PFSK-1 (cell line): Measurements from ENCODE around the gene ZBTB25.

Experiments
- FOXP2 ChIP-seq: optimal IDR thresholded peaks from 2 replicates; pipeline ENCODE3; 2011; ENCODE audit warnings: borderline replicate concordance, control low read depth, inconsistent platforms; ENCODE audit not compliant: insufficient read depth; ENCODE audit errors: extremely low read length, extremely low read depth
- POLR2AphosphoS5 ChIP-seq: IDR thresholded peaks from 2 replicates; pipeline ENCODE4 v1.6.1; 2012; ENCODE audit warnings: low read depth, mild to moderate bottlenecking, control low read depth, low read length, moderate library complexity
- SIN3A ChIP-seq: IDR thresholded peaks from 2 replicates; pipeline ENCODE4 v1.6.1; 2012; ENCODE audit warnings: mild to moderate bottlenecking, low read length, moderate library complexity, borderline replicate concordance; ENCODE audit not compliant: insufficient read depth
- TAF1 ChIP-seq: IDR thresholded peaks from 2 replicates; pipeline ENCODE4 v1.6.1; 2012; ENCODE audit warnings: low read length, control low read depth, borderline replicate concordance; ENCODE audit not compliant: insufficient read depth
- TF ChIP-seq, protein P1 (sequence below), 2 experiments: IDR thresholded peaks; 2 replicates each; pipeline versions ENCODE4 v1.6.1 to v1.8.0; 2011 to 2012; ENCODE audit warnings: low read depth in 2 of 2, low read length in 2 of 2, control low read depth in 1 of 2, inconsistent platforms in 1 of 2, mild to moderate bottlenecking in 1 of 2, moderate library complexity in 1 of 2; ENCODE audit not compliant: insufficient read depth in 1 of 2

The ZBTB25 gene

DNA sequence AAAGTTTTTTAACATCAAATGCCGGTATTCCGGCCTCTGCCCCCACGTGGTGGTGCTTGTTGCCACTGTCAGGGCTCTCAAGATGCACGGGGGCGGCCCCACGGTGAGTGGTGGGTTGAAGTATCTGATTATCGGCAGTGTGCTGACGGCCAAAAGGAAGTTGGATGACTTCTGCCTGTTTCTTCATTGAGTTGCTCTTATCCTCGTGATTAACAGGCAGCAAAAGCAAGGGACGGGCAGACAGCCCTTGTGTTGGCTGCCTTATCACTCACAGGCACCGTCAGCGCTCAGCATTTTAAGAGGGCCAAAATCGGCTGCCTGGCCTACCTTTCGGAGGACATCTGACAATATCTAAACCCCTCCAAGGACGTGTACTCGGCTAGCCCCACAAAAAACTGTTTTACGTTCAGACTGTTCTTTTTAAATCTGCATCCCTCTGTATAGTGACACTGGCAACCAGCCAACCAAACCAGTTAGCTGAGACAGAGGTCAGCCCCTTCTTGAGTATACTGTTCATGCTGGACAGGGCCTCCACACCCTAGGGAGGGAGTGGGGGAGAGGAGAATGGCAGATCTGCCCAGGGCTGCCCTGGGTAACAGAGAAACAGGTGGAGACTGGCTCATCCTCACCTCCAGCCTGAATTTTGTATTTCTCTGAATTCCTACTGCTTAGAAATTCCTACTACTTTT is 61.2 kb downstream of the ZBTB25 start:
- TF ChIP-seq POLR2AphosphoS5: no peak
- TF ChIP-seq, protein P1, sequence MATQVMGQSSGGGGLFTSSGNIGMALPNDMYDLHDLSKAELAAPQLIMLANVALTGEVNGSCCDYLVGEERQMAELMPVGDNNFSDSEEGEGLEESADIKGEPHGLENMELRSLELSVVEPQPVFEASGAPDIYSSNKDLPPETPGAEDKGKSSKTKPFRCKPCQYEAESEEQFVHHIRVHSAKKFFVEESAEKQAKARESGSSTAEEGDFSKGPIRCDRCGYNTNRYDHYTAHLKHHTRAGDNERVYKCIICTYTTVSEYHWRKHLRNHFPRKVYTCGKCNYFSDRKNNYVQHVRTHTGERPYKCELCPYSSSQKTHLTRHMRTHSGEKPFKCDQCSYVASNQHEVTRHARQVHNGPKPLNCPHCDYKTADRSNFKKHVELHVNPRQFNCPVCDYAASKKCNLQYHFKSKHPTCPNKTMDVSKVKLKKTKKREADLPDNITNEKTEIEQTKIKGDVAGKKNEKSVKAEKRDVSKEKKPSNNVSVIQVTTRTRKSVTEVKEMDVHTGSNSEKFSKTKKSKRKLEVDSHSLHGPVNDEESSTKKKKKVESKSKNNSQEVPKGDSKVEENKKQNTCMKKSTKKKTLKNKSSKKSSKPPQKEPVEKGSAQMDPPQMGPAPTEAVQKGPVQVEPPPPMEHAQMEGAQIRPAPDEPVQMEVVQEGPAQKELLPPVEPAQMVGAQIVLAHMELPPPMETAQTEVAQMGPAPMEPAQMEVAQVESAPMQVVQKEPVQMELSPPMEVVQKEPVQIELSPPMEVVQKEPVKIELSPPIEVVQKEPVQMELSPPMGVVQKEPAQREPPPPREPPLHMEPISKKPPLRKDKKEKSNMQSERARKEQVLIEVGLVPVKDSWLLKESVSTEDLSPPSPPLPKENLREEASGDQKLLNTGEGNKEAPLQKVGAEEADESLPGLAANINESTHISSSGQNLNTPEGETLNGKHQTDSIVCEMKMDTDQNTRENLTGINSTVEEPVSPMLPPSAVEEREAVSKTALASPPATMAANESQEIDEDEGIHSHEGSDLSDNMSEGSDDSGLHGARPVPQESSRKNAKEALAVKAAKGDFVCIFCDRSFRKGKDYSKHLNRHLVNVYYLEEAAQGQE (IDR thresholded peaks at IDR 0.05; ENCODE audit: insufficient read depth in 1 of 2, low read depth in 2 of 2, low read length in 2 of 2): peak in 1 of 2 experiments; percentile 36; a peak in 1 of 4 replicates

DNA sequence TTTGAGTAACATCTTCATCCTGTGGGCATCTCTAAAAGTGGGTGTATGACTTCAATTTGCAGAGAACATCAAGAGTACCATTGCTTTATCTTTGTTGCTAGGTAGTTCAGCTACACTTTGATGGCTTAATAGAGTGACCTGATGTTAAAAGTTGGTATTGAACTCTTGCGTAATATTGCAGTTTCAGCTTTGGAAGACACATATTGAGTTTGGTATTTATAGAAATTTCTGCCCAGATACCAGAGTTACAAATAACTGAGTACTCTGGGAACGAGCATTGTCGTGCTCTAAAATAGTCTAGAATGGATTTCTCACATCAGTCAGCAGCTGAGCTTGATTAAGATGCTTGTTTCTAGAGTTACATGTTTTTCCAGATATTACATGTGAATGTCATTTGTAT is 63.1 kb downstream of the ZBTB25 start:
- TF ChIP-seq POLR2AphosphoS5 (no peak), SIN3A (no peak), TAF1 (no peak), FOXP2 (no peak)
- TF ChIP-seq, protein P1 (IDR thresholded peaks at IDR 0.05; ENCODE audit: insufficient read depth in 1 of 2, low read depth in 2 of 2, low read length in 2 of 2): no peak

DNA sequence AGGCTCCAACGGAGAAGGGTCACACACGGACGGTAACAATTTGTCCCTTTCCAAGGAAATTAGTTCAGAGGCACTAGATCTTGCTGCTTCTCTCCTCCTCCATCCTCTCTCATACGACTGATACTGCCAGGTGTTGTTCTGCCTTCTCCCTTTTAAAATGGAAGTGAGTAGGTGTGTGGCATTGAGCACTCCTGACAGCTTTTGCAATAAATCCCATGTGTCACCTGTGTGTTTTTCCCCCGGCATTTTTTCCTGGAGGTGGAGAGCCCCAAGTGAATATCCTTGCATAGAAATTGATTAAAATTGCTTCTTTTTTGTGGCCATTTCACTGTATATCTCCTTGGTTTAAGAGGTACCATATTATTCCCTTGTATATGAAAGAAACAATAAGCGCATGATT is 64.5 kb downstream of the ZBTB25 start:
- TF ChIP-seq TAF1 (no peak), SIN3A (no peak), FOXP2 (no peak), POLR2AphosphoS5 (no peak)
- TF ChIP-seq, protein P1 (IDR thresholded peaks at IDR 0.05; ENCODE audit: insufficient read depth in 1 of 2, low read depth in 2 of 2, low read length in 2 of 2): no peak

DNA sequence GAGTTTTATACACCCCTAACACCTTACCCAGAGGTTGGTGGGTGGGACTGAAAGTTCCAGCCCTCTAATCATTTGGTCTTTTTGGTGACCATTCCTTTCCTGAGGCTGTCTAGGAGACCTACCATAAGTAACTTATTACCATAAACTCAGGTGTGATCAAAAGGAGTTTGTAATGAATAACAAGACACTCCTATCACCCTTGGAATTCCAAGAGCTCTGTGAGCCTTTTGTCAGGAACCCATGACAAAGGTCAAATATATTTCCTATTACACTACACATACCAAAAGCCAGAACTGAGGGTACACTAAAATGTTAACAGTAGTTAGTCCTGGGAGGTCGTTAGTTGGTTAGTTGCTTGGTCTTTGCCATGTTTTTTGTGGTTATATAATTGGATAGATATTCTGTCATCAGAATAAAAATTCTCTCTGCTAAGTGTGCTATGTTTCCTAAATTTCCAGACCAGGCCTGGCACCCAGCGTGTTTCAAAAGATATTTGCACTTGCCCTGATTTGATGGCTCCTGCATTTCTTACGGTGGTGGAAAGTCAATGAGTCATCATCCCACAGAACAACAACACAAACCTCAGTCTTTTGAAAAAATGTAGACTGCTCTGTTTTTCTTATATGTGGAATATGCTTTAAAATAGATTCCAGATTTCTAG is 65.3 kb downstream of the ZBTB25 start:
- TF ChIP-seq SIN3A: no peak
- TF ChIP-seq POLR2AphosphoS5: no peak
- TF ChIP-seq TAF1: no peak

DNA sequence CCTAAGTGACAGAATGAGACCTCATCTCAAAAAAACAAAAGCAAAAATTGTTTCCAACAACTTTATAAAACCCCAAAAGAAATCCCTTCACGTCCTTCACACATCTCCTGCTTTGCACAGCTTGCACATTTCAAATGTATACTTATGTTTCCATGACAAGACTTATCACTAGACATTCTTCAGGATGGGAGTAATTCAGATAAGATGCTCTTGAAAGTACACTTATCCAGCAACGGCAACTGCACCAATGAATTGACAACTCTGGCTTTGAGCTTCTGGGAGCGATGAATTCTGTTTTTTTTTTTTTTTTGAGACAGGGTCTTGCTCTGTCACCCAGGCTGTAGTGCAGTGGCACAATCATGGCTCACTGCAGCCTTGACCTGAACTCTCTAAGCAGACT is 69.1 kb downstream of the ZBTB25 start:
- TF ChIP-seq SIN3A (no peak), TAF1 (no peak), POLR2AphosphoS5 (no peak), FOXP2 (no peak)
- TF ChIP-seq, protein P1 (IDR thresholded peaks at IDR 0.05; ENCODE audit: insufficient read depth in 1 of 2, low read depth in 2 of 2, low read length in 2 of 2): no peak
